Stimulated activated CD4-positive, alpha-beta T cell treated with anti-CD3 and anti-CD28 coated beads, Interleukin-2, amount 100 ng/mL, for 4 hours (primary cell): ENCODE data around the gene ACBD4.

Source experiments
- DNase-seq: peaks from one replicate; pipeline ENCODE4 v3.0.0-alpha.2; 2020; ENCODE audit warnings: low read depth

Gene ACBD4

GRCh38 chr17:45104497-45104896 is 31.0 kb upstream of the ACBD4 start:
- DNase-seq: no peak

- DNase-seq: no peak
These were observed 30.4 kb upstream of the ACBD4 start for GRCh38 chr17:45104907-45105624.

- DNase-seq: no peak
These were observed 29.4 kb upstream of the ACBD4 start for GRCh38 chr17:45106096-45106495.

DNA sequence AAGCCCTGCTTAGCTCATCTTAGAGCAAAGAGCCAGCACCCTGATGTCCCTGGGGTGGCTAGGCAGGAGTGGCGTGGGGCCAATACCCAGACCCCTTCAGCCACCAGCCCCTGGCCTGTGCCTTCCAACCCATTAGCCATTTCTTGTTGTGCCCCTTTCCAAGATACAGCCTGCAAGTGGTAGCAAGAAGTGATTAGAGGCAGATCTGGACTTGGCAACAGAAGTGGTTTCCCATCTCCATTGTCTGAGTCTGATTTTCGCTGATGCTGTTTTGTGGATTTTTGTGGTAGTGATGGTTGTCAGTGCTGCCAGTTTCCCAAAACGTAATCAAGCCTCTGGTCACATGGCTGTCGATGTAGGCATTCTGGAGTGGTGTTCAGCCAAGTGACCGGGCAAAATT is 28.9 kb upstream of the ACBD4 start:
- DNase-seq: no peak

DNA sequence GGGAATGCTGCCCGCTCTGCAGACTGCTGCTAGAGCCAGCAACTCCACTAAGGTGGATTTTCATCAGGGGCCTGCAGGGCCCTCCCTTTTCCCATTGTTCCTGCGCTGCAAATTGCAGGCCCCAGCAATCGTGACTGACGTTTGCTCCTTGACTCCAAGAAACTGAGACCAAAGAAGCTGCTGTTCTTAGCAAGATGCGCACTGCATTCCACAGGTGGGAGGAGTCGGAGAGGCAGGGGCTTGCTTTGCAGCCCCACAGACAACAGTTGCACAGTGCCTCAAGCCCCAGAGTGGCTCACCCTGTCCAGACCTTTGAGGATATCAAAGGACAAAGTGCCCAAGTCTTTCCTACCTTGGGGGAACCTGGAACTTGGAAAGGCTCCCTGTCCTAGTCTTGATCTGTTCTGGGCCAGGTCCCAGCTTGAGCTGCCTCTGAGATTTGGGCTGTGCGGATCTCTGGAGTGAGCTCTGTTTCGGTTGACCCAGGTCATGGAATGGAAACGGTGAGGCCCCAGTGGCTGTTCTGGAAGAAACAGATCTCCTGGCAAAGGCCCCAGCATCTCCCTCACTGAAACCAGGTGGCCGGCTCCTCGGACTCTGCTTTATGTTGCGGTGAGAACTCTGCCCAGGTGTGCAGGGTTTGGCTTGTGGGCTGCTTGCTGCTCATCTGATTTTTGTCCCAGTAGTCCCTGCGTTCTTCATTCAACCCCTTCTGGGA is 28.0 kb upstream of the ACBD4 start:
- DNase-seq: no peak

DNA sequence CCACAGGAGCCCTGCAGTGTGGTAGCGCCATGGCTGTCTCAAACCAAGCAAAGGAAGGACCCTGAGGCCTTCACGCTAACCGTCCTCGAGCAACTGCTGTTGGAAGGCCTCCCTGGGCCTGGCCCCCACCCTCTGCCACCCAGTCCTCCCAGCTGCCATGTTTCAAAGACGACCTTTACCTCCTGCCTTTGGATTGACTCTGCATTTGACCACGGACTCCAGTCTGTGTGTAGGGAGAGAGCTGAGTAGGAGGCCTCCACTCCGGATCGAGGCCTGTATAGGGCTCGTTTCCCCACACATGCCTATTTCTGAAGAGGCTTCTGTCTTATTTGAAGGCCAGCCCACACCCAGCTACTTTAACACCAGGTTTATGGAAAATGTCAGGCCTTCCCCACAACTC is 27.4 kb upstream of the ACBD4 start:
- DNase-seq: no peak

DNA sequence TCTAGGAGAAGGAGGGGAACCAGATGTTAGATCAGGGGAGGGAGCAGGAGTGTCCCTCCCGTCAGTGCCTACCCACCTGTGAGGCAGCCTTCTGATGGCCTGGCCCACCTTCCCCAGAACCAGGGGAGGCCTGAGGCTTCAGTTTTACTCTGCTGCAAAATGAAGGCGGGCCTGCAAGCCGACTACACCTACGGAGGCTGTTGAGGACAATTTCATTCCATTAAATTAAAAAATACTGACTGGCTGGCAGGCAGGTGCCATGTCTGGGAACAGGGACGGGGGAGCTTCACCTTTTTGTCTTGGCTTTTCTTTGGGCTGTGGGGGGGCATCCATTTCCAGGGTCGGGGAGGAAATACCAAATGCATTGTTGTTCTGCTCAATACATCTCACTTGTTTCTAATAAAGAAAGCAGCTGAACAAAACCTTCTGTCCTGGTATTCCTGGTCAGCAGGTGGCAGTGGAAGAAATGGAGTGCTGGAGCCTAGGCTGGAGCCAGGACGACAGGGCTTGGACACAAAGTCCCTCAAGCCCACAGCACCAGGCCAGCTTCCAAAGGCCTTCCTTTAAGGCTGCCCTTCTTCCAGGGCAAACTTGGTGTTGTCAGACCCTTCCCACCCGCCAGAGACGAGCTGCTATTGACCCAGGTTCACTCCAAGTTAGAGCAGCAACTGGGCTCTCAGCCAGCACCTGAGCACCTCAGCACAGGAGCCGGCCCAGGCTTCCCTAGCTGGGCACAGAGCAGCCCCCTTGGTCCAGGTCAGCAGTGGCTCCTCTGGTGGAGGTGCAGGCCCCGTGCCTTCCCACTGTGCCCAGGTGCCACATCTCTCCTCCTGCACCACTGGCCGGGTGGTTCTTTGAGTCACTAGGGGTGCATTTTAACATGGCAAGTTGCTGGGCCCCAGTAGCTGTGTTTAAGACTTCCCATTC is 26.6 kb upstream of the ACBD4 start:
- DNase-seq: no peak

DNA sequence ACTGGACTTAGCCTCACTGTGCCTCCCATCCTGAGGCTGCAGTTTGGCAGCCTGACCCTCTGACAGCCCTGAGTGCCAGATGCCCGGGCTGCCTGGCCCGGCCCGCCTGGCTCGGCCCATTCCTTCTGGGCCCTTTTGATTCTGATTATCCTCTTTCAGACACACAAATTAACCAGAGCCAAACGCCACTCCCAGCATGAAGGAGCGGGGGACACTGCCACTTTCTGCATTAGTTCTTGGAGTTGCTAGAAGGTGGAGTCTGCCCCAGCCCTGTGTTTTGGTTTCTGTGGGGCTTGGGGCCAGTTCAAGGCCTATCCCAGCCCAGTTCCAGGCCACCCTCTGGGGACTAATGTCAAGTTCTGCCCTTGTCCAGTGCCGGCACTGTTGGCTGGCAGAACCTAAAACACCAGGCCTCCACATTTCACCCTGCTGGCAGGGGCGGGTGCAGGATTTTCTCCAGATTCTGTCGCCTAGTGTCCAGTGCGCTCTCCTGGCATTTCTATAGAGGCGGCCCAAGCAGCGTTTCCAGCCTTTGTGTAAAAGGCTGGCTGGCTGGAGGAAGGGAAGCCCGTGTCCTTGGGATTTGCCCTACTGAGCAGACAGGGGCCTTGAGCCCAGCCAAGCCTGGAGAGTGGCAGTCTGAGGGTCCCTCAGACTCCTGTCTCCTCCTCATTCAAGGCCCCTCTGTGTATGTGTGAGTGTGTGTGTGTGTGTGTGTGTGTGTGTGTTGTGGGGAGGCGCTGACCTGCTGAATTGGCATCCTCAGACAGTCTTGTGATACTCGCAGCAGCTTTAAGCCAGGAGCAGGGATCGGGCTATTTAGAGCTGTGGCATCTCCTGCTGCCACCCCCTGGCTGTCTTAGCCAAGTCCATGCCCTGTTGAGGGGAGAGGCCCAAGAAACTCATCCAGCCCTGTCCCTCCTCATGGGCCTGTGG is 24.5 kb upstream of the ACBD4 start:
- no peak for DNase-seq

GRCh38 chr17:45111850-45112249 is 23.6 kb upstream of the ACBD4 start:
- no peak for DNase-seq

DNA sequence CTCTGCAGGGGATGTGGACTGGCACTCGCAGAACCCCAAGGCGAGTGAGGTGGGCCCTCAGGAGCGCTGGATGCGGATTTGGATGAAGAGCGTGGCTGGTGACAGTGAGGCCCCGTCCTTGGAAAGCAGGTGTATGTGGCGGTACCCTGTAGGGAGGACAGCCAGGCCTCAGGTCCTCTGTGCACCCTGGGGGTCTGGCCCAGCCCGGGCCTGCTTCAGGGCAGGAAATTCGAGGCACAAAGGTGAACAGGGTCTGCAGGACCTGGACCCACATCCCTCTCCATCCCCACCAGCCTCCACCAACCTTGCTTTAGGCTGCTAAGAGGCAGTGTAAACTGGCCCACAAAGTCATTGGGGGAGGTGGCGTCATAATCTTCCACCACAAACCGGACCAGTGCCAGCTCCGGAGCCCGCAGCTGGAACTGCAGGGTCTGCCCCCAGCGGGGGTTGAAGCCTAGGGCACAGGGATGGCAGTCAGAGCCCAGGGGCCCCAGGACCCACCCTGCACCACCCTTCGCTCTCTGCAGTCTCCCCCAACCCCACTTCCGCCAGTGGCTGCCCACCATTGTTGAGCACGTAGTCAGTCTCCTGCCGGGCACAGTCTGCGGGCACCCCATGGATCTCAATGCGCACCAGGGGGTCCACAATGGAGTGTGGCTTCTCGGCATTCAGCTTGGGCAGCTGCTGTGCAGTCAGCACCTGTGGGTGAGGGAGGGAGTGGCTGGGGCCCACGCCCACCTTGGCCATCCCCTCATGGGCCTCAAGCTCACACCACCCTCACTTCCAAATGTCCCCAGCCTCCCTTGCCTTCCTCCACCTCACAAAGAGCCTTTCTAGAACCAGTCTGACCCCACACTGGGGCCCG is 22.7 kb upstream of the ACBD4 start:
- DNase-seq: no peak

DNA sequence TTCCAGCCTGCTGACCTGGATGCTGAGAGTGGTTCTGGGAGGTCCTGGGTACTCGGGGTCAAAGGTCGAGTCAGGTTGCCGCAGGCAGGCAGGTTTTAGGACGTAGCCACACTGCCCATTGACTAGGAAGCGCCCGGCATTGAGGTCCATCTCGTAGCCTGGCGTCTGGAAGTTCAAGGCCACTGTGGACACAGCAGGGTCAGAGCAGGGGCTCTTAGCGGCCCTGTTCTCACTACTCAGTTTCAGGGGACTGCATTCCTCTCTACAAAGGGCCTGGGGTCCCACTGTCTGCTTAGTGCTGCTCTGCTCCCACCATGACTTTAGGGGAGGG is 22.1 kb upstream of the ACBD4 start:
- no peak for DNase-seq

DNA sequence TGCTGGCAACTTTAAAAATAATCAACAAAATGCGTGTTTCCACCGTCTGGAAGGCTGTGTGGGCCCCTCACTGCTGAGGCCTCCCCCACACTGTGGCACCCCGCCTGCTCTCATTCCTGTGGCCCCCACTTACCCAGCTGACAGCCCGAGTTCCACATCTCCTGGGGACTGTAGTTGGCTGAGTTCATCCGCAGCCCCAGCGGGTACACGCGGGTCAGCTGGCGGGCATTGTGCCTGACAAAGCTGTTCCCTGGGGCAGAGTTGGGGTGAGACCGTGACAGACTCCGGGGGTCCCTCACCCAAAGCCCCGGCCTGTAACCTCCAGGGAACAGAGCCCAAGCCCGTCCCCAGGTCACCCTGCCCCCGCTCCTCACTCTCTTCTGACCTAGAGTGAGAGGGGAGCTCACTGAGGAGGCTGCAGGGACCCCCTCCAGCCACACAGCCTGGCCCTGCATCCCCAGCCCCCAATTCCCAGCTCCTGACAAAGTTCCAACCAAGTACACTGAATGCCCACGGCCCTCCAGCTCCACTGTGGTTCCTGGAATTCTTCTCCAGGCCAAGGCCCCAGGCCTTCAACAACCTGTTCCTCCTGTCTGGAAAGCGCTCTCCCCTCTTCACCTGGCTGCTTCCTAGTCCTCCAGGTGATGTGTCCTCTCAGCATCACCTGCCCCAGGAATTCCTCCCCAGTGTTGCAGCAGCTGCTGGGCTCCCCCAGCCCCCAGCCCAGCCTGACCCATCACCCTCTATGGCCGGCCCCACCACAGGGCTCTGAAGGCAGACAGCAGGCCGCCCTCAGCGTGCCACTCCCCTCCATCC is 21.2 kb upstream of the ACBD4 start:
- no peak for DNase-seq

GRCh38 chr17:45115015-45115625 is 20.4 kb upstream of the ACBD4 start:
- no peak for DNase-seq

DNA sequence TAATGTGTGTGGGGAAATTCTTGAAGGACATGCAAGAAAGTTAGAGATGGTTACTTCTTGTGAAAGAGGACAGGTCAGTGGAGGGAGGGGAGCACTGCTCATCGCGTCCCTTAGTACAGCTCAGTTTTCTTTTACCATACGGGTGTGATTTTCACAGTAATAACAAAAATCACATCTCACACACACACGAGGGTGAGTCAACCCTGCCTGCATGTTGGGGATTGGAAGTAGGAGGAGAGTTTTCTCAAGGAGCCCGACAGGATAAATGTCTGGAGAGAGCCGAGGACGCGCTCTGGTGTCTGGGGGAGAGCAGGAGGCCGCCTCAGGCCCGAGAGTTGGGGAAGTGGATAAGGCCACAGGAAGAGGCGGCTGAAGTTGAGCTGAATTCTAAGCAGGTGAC is 19.6 kb upstream of the ACBD4 start:
- DNase-seq: no peak

DNA sequence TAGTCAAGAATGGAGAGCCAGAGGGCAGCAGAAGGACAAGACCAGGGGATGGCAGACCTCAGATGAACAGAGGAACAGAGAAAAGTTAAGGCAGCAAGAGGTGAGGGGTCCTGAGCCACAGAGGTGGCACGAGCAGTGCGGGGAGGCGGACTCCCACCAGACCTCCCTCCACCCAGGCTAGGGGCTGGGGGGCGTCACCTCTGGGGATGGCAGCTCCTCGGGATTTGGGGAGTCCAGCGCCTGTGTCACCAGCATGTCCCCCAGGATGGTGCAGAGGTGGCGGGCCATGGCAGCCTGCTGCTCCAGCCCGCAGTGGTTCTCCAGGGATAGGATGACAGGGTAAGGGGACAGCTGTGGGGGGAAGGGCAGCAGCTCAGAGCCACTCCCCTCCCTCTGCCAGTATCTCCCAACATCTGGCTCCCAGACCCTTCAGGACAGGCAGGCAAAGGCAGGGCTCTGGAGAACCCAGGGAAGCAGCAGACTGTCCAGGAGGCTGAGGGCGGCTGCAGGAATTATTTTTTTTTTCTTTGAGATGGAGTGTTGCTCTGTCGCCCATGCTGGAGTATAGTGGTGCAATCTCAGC is 19.0 kb upstream of the ACBD4 start:
- no peak for DNase-seq

GRCh38 chr17:45117334-45117733 is 18.2 kb upstream of the ACBD4 start:
- DNase-seq: no peak

DNA sequence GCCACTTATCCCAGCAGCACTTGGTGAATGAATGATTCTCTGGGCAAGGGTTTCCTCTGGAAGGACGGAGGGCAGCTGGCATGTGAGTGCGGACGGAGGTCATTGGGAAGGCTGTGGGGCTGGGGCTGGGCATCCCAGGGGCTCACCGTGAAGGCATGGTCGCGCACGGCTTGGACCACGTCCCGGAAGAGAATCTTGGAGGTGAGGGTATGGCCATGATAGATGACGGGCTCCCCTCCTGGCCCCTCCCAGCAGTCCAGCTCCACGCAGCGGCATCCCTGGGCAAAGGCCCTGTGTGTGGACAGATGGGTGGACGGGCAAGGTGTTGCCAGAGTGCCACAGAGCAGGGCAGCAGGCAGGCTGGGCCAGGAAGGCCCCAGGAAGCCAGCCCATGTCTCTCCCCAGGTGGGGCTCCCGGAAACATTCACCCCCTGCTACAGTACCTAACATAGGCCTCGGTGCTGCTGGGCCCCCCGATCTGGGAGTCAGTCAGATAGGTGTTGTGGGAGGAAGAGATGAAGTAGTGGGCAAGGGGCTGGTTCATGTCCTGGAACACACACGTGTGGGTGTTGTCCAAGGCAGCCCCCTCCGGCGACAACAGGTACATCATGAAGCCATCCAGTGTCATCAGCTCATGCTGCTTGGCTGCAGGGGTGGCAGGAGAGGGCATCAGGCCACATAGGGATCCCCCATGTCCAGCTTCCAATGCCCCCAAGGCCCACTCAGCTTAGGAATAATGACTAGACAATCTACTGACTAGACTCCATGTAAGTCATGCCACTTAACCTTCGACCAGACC is 17.4 kb upstream of the ACBD4 start:
- no peak for DNase-seq

DNA sequence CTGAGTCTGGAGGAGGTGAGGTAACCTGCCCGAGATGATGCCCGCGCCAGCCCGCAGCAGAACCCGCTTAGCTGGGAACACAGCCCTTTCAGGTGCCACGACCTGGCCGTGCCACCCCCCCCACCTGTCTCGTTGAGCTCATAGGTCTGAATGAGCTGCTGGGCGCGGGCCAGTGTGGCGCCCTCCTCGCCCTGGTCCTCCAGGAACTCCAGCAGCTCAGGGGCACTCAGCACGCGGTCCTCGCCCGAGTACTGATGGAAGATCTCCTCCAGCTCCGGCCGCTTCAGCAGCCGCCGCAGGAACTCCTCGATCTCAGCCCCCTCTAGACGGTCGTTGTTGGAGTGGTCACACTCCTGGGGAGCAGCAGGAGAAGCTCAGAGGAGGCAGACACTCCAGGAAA is 16.8 kb upstream of the ACBD4 start:
- no peak for DNase-seq
